ENCODE results near the gene CAND2.
"Not testable (repeated sequence)": the region's sequence is repeated elsewhere in the genome, so short reads cannot be mapped to it uniquely, and the experiment has no call there.

CAND2 gene

GRCh38 chr3:12832350-12833221 lies 36.1 kb downstream of the CAND2 start:
- DNase-seq, result no peak

GRCh38 chr3:12833222-12834161 lies 37.0 kb downstream of the CAND2 start:
- DNase-seq, result no peak

GRCh38 chr3:12835052-12835665 lies 38.7 kb downstream of the CAND2 start:
- no peak for DNase-seq

GRCh38 chr3:12837295-12837986 lies 41.0 kb downstream of the CAND2 start:
- DNase-seq, result no peak

GRCh38 chr3:12838179-12838965 lies 41.9 kb downstream of the CAND2 start:
- no peak for DNase-seq

GRCh38 chr3:12839156-12839946 lies 42.9 kb downstream of the CAND2 start:
- DNase-seq, result no peak

- DNase-seq, result not testable (repeated sequence)
Observed at GRCh38 chr3:12840148-12840547, 43.7 kb downstream of the CAND2 start.

- no peak for DNase-seq
Observed at GRCh38 chr3:12840591-12841148, 44.2 kb downstream of the CAND2 start.

GRCh38 chr3:12841149-12841969 lies 44.9 kb downstream of the CAND2 start, which contains the start of gene RPL32:
Gene RPL32, minus strand, starts transcription at chr3:12841565. Its CDS starts 1,328 bp downstream, at chr3:12840237.
- peak; percentile 92 for DNase-seq

- no peak for DNase-seq
Observed at GRCh38 chr3:12841970-12842328, 45.5 kb downstream of the CAND2 start.

- DNase-seq, result no peak
Observed at GRCh38 chr3:12842469-12842868, 46.0 kb downstream of the CAND2 start.

- DNase-seq, result no peak
Observed at GRCh38 chr3:12845811-12846210, 49.3 kb downstream of the CAND2 start.

- DNase-seq, result no peak
Observed at GRCh38 chr3:12852201-12852600, 55.7 kb downstream of the CAND2 start.

GRCh38 chr3:12853847-12854246 lies 57.4 kb downstream of the CAND2 start:
- DNase-seq, result not testable (repeated sequence)

GRCh38 chr3:12854565-12854964 lies 58.1 kb downstream of the CAND2 start:
- DNase-seq, result no peak

GRCh38 chr3:12856626-12857025 lies 60.1 kb downstream of the CAND2 start:
- DNase-seq, result no peak

GRCh38 chr3:12859840-12860239 lies 63.4 kb downstream of the CAND2 start:
- DNase-seq, result no peak

GRCh38 chr3:12861611-12862010 lies 65.1 kb downstream of the CAND2 start:
- no peak for DNase-seq

- DNase-seq, result no peak
Observed at GRCh38 chr3:12862387-12862786, 65.9 kb downstream of the CAND2 start.

- DNase-seq, result no peak
Observed at GRCh38 chr3:12865271-12865670, 68.8 kb downstream of the CAND2 start.
